HL-60 (cell line): Measurements from ENCODE around the gene ZNF430.

Experiments
- DNase-seq, 2 experiments: peaks; one replicate each; pipeline ENCODE4 v3.0.0-alpha.2; 2010 to 2020; ENCODE audit warnings: low read depth in 1 of 2, low spot score in 1 of 2
- H3K27ac ChIP-seq: fragments of 250-450 bp; sonication (Bioruptor Pico); replicated peaks from 2 replicates; pipeline ENCODE4 v1.5.1; 2020; ENCODE audit warnings: mild to moderate bottlenecking, moderate library complexity
- H3K27me3 ChIP-seq: fragments of 250-450 bp; sonication (Bioruptor Pico); 2 replicates; pipeline ENCODE4 v1.5.1; 2021; ENCODE audit warnings: mild to moderate bottlenecking, moderate library complexity; ENCODE audit not compliant: insufficient read depth, poor library complexity, severe bottlenecking
- H3K4me3 ChIP-seq: replicated peaks from 2 replicates; pipeline ENCODE4 v1.5.1; 2011; ENCODE audit warnings: mild to moderate bottlenecking, control low read depth, low read length; ENCODE audit not compliant: insufficient read depth
- GABPA ChIP-seq: IDR thresholded peaks from 2 replicates; pipeline ENCODE4 v1.6.1; 2012; ENCODE audit warnings: low read depth
- POLR2AphosphoS5 ChIP-seq: IDR thresholded peaks from 2 replicates; pipeline ENCODE4 v1.6.1; 2012; ENCODE audit warnings: low read depth
- SPI1 ChIP-seq: IDR thresholded peaks from 2 replicates; pipeline ENCODE4 v1.6.1; 2012; ENCODE audit warnings: low read depth, mild to moderate bottlenecking, borderline replicate concordance
- TF ChIP-seq, protein P1 (sequence below): IDR thresholded peaks from 2 replicates; pipeline ENCODE4 v1.6.1; 2012; ENCODE audit warnings: low read depth; ENCODE audit not compliant: insufficient replicate concordance
- TF ChIP-seq, protein P2 (sequence below): IDR thresholded peaks from one replicate; pipeline ENCODE4 v1.5.1; 2011; ENCODE audit warnings: low read length, control low read depth, inconsistent platforms; ENCODE audit not compliant: insufficient read depth

Gene ZNF430

DNA sequence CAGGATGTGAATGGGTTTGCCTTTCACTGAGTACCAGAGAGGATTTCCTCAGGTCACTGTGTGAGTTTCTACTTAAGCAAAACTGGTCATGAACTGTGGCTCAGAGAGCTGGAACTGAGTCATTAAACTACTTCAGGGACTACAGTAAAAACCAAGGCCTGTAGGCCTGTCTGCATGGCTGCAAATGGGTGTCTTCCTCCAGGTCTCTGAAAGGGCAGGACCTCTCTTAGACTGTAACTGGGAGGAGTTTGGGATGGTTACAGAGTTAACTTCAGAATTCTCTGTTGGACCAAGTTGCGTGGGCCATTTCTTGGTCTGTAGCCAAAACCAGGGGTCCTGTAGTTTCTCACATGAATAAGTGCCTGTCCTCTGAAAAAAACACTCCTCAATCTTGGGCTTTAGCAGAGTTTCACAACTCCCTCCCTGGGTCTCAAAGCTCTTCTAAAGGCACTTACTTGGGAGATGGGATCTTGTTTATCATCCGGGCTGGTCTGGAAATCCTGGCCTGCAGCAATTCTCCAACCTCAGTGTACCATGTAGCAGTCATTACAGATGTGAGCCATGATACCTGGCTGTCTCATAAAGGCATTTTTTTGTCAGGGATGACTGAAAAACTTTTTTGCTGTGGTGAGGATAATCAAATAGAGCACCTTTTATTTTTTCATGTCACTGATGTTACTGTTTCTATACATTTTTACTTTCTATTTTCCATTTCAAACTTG, 81.2 kb downstream of the ZNF430 start:
- no peaks in the 10 kb centered on the region for H3K27me3 ChIP-seq
- TF ChIP-seq, protein P1, sequence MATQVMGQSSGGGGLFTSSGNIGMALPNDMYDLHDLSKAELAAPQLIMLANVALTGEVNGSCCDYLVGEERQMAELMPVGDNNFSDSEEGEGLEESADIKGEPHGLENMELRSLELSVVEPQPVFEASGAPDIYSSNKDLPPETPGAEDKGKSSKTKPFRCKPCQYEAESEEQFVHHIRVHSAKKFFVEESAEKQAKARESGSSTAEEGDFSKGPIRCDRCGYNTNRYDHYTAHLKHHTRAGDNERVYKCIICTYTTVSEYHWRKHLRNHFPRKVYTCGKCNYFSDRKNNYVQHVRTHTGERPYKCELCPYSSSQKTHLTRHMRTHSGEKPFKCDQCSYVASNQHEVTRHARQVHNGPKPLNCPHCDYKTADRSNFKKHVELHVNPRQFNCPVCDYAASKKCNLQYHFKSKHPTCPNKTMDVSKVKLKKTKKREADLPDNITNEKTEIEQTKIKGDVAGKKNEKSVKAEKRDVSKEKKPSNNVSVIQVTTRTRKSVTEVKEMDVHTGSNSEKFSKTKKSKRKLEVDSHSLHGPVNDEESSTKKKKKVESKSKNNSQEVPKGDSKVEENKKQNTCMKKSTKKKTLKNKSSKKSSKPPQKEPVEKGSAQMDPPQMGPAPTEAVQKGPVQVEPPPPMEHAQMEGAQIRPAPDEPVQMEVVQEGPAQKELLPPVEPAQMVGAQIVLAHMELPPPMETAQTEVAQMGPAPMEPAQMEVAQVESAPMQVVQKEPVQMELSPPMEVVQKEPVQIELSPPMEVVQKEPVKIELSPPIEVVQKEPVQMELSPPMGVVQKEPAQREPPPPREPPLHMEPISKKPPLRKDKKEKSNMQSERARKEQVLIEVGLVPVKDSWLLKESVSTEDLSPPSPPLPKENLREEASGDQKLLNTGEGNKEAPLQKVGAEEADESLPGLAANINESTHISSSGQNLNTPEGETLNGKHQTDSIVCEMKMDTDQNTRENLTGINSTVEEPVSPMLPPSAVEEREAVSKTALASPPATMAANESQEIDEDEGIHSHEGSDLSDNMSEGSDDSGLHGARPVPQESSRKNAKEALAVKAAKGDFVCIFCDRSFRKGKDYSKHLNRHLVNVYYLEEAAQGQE = no peak
- no peak for TF ChIP-seq SPI1
- TF ChIP-seq POLR2AphosphoS5 = no peak
- no peak for TF ChIP-seq GABPA
- TF ChIP-seq, protein P2, sequence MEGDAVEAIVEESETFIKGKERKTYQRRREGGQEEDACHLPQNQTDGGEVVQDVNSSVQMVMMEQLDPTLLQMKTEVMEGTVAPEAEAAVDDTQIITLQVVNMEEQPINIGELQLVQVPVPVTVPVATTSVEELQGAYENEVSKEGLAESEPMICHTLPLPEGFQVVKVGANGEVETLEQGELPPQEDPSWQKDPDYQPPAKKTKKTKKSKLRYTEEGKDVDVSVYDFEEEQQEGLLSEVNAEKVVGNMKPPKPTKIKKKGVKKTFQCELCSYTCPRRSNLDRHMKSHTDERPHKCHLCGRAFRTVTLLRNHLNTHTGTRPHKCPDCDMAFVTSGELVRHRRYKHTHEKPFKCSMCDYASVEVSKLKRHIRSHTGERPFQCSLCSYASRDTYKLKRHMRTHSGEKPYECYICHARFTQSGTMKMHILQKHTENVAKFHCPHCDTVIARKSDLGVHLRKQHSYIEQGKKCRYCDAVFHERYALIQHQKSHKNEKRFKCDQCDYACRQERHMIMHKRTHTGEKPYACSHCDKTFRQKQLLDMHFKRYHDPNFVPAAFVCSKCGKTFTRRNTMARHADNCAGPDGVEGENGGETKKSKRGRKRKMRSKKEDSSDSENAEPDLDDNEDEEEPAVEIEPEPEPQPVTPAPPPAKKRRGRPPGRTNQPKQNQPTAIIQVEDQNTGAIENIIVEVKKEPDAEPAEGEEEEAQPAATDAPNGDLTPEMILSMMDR = no peak
- no peak for DNase-seq
- no peak overlapping the region for H3K4me3 ChIP-seq
- H3K27ac ChIP-seq = no peak overlapping the region

GRCh38 chr19:21109116-21109515, 88.7 kb downstream of the ZNF430 start:
- TF ChIP-seq, protein P1 = no peak
- DNase-seq = no peak
- Histone ChIP-seq H3K27ac (no peak overlapping the region), H3K27me3 (no peaks in the 10 kb centered on the region), H3K4me3 (no peak overlapping the region)
